GM21786 (cell line): ENCODE data around the gene UGT1A8.

Experiments
- ATAC-seq: cut with Tn5 transposase; IDR thresholded peaks from one replicate; pipeline ENCODE4 v1.9.1; 2021; ENCODE audit not compliant: unreplicated experiment

The UGT1A8 gene

DNA sequence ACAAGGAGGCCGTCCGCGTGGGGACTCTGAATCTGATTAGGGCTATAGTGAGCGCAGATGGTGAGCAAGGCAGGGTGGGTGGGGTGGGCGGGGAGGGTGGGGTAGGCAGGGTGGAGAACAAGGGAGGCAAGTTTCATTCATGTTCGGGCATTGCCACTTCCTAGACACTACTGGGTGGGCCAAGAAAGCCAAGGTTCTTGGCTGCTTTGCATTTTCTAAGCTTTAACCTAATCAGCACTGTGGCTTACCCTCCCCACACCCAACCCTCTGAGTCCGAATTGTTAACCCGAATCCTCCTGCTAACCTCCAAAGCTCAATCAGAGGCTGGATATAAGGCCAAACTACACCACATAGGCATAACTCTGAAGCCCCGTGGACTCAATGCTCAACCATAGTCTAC lies 178.8 kb downstream of the UGT1A8 start:
- no peak for ATAC-seq

DNA sequence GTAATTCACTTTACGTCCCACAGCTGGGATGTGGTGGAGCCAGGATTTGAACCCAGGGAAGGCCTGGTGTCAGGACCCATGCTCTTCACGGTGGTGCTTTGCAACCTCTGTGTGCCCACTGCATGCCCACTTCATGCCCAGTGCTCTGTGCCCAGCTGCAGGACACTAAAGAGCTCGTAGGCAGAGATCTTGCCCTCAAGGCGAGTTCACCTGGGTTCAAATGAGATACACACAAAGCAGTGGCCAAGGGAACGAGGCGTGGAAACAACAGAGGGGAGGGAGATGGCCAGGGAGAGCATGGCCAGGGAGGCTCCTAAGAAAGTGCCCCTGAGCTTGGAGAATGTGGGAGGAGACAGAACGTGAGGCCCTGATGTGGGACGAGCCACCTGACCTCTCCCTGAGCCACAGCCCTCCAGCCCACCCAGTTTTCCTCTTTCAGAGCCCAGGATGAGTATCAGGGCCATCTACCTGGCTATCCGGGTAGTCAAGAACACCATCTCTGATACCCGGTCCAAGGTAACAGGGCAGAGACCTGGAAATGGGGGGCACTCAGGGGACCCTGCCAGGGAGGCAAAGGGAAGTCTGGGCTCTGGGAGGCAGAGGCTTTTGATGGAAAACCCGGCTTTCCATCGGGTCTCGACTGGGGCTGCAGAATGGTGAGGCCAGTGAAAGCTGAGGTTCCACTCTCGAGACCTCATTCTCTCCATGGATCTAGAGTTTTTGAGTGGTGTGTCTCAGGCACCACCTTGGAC lies 181.1 kb downstream of the UGT1A8 start:
- no peak for ATAC-seq

DNA sequence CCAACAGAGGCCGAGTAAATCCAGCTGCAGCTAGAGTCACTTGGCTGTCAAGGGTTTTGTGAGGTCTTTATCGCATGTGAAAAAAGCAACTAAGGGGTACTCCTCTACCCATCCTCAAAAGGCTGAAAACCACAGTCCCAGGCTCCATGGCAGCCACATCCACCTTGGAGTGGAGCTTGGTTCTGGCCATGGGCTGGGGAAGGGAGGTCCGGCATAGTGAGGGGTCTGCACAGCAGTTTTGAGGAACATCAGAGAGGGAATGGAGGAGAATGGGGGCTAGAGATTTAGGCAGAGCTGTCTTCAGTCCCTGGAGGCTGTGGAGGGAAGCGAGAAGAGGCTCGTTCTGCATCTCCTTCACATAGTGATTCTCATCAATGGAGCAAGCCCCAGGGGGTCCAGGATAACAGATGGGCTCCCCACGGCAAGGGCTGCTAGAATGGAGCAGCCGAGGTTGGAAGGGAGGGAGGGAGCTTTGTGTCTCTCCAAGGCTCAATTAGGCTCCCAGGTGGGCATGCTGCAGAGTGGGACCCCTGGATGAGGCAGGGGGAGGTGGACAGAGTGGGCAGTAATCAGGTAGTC lies 181.7 kb downstream of the UGT1A8 start:
- ATAC-seq, result no peak

DNA sequence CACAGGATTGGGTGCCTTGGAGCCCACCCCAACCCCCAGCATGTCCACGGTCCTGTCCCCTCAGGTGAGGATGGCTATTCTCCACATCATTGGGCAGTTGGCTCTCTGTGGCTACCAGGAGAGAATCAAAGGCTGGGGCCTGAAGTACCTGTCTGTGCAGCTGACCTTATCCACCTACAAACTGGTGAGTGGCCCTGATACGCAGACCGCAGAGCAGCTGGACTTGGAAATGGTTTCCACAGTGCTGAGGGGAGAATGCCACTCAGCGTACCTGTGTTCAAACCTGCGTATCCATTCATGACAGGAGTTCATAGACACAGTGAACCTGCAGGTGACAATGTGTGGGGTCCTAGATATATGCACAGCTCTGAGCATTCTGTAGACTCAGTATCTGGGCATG lies 182.3 kb downstream of the UGT1A8 start:
- no peak for ATAC-seq

DNA sequence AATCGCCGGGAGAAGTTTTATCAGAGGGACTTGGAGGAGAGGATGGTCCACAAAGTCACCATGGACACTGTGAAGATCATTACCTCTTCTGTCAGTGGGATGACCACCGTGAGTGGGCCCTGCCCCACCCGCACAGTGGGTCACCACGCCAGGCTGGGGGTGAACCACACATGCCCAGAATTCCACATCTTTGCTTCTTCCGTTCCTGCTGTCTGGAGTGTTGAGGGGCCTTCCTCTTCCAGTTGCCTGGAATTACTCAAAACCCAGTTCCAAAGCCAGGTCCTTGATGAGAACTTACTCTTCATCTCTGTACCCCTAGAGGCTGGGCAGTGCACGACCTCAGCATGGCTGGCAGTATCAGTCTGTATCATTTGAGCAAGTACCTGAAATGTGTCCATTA lies 182.8 kb downstream of the UGT1A8 start:
- no peak for ATAC-seq

DNA sequence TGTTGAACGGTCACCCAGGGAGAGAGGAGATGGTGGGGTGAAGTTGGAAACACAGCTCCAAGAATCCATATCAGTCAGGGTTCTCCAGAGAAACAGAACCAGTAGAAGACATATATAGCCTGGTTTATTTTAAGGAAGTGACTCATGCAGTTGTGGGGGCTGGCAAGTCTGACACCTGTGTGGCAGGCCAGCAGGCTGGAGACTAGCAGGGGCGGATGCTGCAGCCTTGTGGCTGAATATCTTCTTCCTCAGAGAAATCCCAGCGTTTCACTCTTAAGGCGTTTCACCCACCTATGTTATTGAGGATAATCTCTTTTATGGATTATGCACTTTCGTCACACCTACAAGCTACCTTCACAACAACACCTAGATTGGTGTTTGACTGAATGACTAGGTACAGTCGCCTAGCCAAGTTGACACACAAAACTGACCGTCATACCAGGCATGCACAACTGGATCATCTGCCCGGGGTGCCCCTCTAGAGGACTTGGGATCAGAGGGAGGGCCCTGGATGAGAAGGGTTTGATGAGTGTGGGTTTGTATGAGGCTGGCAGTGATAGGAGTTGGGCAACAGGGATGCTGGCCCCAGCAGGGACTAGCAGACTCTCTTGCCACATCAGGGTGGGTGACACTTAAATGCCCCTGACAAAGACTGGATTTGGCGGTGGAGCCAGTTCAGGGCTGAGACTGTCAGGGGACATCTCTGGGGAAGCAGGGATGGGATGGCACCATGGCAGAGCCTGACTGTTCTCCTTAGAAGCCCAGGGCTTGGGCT lies 184.1 kb downstream of the UGT1A8 start:
- ATAC-seq, result no peak

DNA sequence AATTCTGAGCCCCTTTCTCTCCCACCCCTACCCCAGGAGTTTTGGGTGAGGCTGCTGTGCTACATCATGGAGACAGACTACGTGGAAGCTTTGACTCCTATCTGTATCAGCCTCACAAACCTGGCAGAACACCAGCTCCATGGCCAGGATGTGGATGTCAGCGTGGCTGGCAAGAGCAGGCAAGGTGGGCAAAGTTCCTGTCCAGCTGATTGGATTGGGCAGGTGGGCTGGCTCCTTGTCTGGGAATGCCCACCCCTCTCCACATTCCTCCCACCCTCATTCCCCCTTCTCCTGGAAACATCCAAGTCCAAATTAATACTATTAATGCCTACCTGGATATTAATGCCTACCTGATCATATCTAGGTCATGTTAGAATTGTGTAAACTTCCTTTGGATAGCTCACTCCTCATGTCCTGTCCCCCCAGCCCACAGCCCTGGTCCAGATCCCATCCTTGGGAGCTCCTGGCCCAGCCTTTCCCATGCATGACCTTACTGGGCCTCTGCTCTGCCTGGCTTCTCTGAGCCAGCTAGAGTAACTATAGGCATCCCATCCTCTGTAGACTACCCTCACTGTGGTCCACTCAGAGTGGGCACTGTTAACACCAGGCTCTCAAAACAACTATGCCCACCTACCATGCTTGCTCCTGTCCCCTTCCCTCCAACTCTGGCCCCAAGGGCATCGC lies 184.8 kb downstream of the UGT1A8 start:
- ATAC-seq, result no peak

DNA sequence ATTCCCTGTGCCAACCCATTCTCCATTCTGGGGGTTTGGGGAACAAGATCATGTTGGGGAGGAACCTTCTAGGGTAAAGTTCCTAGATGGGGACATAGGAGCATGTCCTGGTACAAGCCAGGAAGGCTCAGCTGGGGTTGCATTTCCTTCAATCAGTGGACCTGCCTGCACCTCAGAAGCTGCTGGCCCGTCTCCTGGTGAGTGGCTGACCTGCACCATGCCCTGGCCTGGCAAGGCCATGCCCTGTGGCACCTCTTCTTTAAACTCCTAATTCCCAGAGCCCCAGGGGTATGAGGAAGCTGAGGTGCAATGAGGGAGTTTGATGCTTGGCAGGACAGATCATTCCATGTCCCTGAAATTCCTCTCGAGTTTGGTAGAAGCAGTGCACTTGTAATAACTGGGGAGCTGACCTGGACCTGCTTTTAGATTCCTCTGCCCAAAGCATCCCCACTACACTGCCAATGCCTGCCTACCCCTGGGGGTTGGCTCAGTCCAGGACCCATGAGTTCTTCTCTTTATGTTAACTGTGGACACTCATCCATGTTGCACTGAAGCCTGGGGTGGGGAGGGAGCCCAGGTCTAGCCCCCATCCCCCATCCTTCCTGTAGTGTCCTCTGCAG lies 186.0 kb downstream of the UGT1A8 start:
- no peak for ATAC-seq

DNA sequence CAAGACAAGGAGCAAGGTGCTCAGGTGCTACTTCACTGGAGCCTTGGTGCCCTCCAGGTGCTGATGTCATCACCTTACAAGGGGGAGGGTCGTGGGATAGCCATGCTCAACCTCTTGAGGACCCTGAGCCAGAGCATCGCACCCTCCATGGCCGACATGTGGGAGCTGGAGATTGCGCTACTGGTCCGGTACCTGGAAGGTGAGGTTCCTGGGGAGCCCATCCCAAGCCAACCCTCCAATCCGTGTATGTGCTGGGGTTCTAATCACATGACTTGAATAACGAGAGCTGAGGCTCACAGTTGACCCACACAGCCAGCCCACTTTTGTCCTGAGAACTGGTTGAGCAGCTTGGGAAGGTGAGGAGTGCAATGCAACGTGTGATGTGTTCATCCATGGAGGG lies 186.6 kb downstream of the UGT1A8 start:
- no peak for ATAC-seq

DNA sequence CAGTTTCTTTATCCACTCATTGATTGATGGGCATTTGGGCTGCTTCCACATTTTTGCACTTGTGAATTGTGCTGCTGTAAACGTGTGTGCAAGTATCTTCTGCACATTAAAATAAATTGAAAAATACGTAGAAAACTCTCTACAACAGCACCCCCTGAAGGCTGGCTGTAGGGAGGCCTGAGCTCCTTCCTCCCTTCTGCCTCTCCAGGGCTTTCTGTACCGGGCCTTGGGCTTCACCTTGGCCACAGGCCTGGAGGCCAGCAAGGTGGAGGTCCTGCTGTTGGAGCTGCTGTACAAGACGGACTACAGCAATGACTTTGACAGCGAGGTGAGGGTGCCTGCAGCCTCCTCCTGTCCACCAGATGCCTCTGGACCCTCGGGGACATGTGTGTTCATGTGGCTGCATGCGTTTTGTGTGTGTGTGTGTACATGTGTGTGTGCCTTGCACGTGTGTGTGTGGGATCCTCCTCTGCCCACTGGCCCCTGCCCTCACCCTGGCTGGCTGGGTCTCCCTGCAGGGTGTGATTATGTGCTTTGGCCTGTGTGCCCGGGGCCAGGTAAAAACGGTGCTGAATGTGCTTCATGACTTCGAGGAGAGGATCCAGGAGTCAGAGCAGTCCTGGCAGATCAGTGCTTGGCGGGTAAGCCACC lies 189.9 kb downstream of the UGT1A8 start:
- no peak for ATAC-seq

DNA sequence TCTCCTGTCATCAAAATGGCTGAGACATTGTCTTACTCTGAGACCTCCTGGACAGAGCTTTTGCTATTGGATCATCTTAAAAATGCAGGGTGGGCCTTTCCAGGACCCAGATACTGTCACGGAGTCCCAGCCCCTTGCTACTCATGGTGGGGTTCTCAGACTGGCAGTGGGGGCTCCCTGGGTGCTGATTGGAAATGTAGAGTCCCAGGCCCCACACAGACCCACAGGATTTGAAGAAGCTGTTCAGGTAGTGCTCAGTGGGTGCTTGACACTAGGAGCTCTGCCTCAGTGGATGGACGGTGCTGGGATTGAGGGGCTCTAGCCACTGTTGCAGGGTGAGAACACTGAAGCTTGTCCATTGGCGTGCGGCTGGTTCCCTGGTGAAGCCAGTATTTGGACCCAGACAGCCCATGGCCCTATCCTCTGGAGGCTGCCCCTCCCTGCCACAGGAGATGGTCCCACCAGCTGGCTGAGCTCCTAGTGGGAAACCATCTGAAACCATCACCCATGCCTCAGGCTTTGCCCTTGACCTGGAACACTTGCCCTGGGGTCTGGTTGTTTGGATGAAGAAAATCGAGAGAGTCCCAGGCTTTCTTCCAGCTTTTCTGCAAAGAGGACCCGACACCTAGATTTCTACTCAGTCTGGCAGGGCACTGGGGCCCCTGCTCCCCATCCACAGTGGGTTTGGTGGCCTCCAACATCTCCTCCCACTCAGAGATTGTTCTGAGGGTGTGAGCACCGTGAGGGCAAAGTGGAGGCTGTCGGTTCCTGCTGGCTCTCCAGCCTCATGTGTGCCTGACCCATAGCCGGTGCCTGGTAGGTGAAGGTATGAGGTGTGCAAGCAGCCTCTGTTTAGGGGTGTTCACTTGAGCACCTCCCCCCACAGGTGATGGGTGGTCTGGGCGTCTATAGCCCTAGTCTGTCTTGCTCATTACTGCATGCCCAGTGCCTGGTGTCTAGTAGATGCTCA lies 190.8 kb downstream of the UGT1A8 start:
- ATAC-seq, result no peak

DNA sequence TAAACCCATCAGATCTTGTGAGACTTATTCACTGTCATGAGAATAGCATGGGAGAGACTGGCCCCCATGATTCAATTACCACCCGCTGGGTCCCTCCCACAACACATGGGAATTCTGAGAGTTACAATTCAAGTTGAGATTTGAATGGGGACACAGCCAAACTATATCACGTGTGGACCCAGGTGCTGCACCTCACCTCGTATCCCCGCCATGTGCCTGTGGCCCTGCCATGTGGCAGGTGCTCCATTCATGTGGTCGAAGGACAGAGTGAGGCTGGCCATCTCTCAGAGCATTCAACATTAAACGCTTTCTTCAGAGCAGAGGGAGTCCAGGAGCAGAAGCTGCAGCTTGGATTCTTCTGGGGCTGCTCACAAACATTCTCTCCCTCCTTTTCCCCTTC lies 193.0 kb downstream of the UGT1A8 start:
- ATAC-seq, result no peak

DNA sequence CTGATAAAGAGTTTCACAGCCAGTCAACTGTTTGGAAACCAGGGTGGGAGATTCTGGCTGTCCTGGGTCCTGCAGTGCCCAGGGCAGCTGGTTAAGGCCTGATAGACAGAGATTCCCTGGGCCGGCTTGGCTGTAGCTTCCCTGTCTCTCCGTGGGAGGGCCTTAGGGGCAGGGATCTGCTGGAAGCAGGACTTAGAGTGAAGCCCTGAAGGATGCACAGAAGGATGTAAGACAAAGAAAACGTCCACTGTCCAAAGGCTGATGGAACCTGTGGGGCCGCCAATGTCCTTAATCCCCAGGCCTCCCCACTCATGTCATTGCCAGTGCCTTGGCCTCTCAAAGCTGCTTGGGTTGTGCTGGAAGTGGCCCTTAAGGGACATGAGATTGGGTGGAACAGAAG lies 193.7 kb downstream of the UGT1A8 start:
- no peak for ATAC-seq

DNA sequence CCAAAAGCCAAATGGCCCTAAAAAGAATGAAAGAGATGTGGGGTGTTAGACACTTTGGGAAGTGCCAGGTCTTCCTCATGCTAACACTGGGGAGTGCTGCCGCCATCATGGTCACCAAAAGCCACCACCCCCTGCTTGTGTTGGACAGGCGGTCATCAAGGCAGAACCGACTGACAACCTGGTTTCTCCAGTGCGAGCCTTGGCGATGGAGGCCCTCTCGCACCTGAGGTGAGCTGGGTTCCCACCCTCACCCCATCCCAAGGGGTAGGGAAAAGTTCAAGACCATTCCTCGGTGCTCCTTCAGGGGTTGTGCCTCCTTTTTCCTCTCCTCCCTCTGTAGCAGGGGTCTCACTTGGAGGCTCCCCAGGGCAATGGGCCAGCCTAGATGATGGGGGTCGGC lies 194.3 kb downstream of the UGT1A8 start:
- ATAC-seq, result no peak

DNA sequence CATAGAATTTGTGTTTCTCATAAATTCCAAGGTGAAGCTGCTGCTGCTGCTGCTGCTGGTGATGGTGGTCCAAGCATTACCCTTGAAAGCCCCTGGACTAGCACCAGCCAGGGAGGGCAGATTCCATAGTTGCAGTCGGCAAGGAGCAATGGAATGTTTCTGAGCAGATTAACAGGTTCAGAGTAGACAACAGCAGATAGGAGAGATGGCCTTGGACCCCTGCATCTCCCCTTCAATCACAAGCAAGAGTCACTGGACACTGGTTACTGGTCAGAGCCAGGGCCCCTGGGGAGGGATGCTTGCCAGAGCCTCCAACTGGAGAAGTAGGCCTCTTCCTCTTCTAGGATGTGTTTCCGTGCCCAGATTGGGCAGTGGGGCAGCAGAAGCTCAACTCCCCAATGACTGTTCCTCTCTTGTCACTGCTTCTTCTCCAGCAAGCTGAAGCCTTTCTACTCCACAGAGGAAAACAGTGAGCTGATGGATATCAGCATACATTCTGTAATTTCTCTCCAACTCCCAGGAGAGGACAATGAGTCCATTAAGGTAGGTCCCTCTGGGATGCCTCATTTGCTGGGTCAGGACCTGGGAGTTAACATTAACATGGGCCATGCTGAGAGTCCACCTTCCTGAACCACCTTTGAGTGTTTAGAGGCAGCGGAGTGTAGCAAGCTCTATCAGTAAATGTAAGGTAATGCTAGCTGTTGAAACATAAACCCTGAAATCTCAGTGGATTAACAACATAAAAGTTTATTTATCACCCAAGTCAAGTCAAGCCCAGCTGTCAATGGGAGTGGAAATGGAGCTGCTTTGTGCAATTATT lies 196.0 kb downstream of the UGT1A8 start:
- no peak for ATAC-seq

DNA sequence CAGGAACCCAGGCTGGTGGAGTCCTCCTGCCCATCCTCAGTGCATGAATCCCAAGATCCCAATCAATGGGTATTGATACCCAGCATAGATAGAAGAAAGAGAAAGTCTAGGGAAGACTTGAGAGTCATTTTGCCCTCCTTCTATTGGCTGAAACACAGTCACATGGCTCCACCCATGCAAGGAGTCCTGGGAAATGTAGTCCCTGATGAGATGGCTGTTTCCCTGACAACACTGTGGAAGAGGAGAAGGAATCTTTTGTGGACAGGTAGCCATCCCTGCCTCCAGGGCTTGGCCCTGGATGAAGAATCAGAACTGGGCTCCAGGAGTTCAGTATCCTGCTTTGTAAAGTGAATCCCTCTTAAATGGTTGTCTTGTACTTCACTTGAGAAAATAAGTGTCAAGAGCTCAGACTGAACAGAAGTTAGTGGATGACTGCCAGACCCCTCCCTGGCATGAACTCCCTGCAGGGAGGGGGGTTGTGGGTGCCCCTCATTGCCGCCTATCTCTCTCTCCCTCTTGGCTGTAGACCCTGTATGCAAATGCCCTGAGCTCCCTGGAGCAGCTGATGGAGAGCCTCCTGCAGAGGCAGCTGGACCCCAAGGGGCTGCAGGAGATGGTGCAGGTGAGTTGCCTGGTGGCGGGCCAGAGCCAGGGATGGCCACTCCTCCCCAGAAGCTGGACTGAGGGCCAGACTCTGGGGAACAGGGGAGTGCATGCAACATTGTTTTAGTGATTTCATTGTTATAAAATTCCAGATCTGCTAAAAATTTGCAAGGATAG lies 196.8 kb downstream of the UGT1A8 start:
- no peak for ATAC-seq

DNA sequence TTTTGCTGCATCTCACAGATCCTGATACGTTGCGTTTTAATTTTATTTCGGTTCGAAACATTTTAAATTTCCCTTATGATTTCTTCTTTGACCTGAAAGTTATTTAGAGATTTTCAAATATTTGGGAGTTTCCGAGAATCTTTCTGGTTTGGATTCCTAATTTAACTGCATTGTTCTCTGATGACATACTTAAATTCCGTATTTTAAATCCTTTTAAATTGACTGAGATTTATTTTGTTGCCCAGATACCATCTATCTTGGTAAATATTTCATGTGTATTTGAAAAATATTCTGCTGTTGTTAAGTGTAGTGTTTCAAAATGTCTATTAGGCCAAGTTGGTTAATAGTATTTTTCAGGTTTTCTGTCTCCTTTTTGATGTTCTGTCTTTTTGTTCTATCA lies 198.4 kb downstream of the UGT1A8 start:
- no peak for ATAC-seq

DNA sequence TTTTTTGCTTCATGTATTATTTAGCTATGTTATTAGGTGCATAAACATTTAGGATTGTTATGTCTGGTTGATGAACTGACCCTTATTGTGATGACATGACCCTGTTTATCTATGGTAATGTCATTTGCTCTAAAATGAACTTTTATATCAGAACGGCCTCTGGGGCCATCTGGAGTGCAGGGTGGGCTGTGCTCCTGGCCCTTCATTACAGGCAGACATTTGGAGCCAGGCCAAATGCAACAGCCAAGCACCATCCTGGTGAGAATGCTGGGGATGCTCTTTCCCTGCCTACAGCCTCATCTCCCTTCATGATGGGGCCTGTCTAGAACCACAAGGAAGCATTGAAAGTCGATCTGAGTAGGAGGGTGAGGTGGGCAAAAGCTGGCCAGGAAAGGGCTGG lies 198.9 kb downstream of the UGT1A8 start:
- ATAC-seq, result no peak
